HG02981 (cell line): ENCODE results near the gene RAMACL.
"Not testable (repeated sequence)": the region's sequence is repeated elsewhere in the genome, so short reads cannot be mapped to it uniquely, and the experiment has no call there.

Experiments
- ATAC-seq: cut with Tn5 transposase; IDR thresholded peaks from one replicate; pipeline ENCODE4 v1.9.1; 2021; ENCODE audit warnings: mild to moderate bottlenecking, moderate library complexity; ENCODE audit not compliant: unreplicated experiment

Gene RAMACL

DNA sequence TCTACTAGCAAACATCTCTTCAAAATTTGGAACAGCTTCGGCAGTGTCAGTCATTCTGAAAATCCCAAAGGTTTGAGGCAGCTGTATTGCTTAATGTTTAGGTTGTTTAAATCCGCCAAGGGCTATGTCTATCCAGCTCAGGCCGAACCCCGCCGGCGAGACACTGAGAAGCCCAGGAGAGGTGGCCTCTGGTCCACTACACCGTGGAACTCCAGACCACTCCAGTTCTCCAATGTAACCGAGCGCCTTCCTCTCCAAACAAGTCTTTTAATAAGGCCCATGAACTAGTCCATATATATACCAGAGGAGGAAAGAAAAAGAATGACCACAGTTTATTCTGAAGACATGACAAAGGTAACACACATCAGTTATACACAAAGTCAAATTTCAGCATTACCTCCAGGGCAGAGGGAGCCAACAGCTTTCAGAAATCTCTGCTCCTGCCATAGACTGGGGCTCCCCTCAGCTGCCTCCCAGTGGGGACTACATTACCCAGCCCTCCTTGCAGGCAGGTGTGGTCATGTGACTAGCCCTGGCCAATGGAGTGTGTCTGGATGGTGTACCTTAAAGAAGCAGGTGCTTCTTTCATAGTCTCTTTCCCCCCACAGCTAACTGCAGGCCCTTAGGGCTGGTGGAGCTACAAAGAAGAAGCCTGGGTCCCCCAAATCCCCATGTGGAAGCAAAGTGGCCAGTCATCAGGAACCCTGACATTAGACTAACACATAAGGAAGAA lies at the start of gene RAMACL:
Gene RAMACL, minus strand, starts transcription at position 255 of the 733 bp plus-strand sequence. Its CDS starts 201 bp downstream, at position 54.
- ATAC-seq: peak; percentile 67

DNA sequence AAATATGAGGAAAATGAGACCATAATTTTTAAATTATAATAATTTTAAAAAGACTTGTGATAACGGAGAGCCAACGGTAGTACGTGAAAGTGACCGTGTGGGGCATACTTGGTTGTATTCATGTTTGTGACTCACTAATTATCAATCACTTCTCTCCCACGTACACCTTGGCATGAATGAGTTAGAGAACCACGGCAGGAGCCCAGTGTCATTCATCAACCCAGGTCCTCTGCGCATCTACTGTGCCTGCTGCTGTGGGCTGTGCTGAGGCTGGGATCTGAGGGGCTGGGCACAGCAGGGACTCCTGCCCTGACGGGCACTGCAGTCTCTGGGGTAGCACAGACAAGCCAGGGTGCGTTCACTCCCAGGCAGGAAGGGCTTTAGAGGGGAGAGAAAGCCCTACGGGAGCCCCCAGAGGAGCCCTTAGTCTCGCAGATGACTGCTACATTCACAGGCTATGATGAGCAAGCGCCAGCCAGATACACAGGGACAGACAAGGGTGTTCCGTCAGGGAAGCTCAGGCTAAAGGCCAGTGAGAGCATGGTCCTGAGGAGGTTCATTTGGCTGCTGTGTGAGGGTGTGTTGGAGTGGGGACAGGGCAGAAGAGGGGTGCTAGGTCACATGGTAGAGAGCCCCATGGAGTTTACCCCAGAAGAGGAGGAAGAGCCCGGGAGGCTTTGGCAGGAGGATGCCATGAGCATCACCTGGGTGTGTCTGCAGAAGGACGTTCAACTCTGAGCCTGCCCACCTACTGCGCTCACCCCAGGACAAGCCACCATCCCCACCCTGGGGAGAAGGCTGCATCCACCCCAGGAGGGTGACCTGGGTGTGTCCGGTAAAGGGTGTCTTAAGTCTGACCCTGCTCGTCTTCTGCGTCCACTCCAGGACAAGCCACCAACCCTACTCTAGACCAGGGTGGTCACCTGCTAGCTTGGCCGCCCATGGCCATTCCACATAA lies 48.8 kb upstream of the RAMACL start:
- ATAC-seq: no peak

DNA sequence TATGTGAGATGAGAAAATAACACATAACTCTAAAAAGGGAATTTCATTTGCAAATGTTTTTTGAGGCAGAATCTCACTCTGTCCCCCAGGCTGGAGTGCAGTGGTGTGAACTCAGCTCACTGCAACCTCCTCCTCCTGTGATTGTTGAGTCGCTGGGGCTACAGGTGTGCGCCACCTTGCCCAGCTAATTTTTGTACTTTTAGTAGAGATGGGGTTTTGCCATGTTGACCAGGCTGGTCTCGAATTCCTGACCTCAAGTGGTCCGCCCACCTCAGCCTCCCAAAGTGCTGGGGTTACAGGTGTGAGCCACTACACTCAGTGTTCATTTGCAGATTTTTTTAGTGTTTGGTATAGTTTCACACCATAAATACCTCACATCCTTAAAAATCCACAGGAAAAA lies 48.1 kb upstream of the RAMACL start:
- not testable (repeated sequence) for ATAC-seq

DNA sequence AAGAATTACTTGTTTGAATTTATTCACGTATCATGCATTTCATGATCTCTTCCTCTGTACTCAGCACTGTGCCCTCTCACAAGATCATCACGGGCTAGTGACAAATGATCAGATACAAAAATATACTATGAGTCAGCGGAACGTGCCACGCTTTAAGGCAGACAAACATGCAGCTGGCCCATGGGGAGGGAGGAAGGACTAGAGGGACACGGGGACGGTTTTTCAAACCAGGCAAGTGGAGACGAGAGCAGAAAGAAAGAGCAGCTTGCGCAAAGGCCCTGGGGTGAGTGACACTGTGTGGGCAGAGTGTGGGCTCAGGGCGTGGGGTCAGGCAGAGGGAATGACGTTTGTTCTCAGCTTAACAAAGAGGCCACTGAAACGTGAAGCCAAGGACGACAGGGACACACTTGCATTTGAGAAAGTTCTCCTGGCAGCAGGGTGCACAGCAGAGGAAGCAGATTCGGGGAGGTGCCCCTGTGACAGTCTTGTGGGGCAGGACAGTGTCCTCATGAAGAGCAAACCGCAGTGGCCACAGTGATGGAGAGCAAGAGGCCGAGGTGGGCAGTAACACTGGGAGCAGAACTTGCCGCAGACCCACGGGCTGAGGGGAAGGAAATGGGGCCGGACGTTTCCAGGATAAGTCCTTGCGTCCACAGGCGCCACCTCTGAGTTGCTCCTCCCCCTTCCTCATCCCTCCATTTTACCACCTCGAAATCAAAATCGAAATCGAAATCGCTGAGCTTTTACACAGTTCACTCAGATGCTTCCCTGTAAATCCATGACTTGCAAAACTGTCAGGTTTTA lies 47.5 kb upstream of the RAMACL start:
- ATAC-seq: no peak

DNA sequence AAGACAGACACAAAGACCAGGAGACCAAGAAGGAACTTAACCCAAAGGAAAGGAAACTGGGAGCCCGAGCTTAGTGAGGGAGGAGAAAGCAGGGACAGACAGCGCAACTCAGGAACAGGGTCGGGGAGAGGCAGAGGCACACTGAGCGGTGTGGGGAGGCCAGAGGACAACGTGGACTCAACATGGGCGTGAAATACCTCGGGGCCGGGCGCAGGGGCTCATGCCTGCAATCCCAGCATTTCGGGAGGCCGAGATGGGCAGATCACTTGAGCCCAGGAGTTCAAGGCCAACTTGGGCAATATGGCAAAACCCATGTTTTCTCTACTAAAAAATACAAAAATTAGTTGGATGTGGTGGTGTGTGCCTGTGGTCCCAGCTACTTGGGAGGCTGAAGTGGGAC lies 46.3 kb upstream of the RAMACL start:
- no peak for ATAC-seq

DNA sequence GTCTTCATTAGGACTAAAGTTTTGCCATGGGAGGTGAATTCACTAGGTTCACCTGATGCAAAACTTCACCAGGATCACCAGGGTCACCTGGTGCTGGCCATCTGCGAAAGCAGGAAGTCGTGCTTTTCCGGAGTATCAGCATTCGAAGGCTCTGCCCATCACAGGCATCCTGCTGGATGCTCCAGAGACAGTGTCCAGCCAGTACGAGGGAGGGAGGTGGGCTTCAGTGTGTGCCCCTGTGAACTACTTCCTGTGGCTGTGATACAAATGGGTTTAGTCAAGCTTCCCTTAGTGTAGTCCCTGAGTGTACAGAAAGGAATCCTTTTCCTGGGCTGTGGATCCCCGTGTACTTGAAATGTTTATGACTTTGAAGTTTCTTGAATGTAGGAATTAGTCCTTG lies 44.0 kb upstream of the RAMACL start:
- ATAC-seq: no peak

DNA sequence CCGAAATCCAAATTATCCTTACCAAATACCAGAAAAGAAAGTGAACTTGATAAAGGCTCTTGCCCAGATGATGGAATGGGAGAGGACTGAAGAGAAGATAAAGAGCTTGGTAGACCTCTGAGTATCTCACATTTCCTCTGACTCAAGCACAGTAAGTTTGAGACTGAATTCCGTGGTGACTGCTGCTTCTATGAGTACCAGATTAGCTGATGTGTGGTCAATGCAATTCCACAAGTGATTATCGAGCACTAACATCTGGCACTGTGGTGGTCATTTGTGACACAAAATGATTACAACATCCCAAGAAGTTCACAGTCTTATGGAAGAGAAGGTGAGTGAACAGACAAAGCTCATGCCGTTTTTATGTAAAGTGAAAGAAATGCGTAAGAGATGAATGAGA lies 43.1 kb upstream of the RAMACL start:
- no peak for ATAC-seq

DNA sequence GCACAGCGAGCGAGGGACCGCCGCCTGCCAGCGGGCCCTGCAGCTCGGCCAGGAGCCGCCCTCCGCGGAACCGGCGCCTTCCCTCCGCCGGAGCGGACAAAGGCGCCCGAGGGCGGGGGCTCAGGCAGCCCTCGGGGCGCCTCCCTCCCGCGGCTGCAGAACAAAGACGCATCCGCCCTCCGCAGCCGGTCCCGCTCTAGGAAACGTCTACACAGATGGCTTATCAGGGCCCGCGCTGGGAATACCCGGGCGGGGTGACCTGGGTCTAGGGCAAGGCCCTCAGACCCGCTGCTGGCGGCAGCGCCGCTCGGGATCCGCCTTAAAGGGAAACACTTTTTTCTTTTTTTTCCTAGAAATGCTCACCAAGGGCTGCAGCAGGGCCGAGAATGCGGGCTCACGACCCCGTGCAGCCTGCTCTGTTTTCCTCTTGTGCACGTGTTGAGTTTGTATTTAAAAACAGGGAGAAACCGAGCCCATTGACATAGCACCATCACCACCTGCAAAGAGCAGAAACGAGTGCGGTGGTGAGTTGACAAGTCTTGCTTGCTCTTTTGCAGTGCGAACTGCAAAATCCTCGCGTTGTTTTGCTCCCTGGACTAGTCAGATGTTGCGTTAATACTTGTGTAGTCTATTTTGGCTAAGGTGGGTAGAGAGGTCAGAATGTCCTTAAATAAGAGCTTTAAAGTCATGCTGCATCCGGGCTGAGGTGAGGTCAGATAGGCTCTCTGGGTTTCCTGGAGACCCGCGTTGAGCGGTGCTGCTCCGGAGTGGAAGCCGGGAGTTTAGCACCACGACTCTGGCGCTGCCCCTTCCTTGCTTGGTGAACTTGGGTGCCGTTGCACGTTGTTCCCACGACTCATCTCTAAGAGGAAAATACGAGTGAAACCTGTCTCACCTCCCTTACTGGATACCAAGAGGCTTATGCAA lies 41.7 kb upstream of the RAMACL start:
- peak; percentile 22 for ATAC-seq

DNA sequence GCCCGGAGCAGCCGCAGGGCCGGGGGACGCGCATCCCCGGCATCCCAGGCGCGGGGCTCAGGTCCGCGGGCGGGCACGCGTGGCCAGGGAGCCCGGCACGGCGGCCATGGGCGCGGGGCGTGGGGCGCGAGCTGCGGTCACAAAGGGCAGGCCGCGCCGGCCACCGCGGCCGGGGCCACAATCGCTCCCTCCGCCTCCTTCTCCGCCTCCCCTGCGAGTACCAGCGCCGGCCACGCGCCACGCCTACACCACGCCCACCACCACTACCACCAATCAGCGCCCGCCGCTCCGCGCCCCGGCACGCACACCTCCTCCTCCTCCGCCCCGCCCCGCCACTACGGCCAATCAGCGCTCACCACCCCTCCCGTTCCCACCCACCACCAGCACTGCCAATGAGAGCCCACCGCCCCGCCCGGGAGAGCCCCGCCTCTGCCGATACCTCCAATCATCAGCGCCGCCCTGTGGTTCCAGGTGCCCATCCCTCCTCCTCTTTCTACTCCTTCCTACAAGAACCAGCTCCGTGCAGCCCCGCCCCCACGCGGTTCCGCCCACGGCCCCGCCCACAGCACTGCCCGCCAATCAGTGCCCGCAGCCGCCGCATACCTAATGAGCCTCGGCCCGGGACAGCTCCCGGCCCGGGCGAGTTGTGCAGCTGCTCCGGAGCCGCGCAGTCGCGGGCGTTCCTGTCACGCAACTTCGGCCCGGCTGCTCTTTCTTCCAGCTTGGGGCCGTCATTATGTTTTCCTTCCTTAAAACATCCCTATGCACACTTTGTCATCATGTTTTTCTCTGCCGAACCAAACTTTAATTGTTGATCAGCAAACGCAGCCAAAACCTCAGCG lies 40.8 kb upstream of the RAMACL start, which contains the start of gene RPS6KA2:
Gene RPS6KA2, minus strand, starts transcription at position 219 of the 842 bp plus-strand sequence. CDS start 232 bp downstream, outside the sequence.
- ATAC-seq: peak; percentile 90

DNA sequence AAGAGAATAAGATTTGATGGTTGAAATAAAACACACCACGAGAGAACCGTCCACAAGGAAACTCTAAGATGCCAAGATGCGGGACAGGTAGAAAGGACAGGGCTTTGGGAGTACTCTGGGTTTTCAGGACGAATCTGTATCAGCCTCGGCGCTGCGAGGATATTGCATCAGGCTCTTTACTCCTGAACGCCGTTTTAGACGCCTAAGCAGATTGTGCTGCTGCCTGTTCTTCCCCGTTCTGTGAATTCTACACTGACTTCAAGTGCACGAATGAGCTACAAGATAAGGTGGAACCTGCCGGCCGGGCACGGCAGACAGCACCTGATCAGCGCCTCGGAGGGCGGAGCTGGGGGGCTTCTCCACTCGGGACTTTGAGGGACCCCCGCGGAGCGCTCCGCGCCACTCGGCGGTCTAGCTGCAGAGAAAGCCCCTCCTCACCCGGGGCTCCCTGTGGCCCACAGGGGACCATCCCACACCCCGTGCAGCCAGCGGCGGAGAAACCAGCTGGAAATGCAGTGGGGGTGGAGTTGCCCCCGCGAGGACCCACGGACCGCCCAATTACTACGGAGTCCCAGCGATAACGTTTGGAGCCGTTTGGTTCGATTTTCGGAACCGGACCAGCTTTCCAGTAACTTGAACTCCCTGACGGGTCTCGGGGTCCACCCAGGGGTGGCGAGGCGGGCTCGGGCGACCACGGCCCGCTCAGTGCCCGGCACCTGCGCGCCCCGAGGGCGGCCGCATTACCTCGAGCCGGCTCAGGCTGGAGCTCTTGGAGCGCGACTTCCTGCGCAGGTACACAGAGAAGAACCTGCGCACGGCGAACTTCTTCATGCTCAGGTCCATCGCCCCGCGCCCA lies 39.9 kb upstream of the RAMACL start:
- ATAC-seq: peak; percentile 2

DNA sequence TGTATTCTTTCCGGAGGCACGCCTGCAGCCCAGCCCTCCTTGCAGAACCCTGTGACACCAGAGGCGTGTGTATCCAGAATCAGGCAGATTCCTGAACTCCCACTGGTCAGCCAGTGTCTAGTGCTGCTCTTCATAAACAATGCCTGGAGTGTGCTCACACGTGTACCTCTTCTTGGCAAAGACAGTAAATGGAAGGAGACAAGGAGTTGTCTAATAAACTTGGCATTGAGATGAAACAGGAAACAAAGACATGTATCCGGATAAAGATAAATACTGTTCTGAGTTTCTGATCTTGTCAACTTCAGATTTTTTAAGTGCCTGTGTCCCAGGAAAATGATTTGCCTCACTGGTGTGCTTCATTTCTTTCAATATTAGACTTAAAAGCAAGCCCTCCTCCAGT lies 38.9 kb upstream of the RAMACL start:
- ATAC-seq: no peak

DNA sequence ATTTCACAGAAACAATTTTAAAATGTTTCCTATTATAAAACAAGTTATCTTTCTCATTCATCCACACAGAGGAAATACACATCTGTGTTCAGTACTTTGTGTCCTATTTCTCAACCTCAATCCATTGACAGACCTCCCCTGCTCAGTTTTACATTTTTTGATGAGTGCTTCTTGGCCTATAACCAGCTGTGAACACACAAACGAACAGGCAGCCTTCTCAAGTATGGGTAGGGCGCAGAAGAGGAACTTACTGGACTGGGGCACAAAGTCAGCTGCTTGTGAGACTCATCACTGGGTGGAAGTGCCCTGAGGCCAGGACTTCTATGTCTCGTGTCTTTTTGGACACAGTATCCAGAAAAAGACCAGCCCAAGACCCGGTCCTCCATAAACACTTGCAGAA lies 37.8 kb upstream of the RAMACL start:
- ATAC-seq: no peak

DNA sequence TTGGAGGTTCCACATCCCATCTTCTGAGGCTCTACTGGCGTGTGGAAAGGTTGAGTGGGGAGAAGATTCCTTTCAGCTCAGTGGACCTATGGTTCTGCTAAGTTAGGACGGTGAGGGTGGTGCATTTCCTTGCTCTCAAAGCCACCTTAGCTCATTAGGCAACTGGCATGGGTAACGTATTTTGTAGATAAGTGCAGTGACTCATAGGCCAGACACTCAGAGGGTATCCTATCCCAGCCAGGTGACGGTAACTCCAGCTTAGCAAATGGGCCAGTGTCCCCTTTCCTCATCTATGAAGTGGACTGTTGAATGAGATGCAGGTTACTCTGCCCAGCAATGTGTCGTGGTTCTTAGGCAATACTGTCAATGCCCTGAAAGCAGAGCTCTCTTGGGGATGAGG lies 36.8 kb upstream of the RAMACL start:
- no peak for ATAC-seq

DNA sequence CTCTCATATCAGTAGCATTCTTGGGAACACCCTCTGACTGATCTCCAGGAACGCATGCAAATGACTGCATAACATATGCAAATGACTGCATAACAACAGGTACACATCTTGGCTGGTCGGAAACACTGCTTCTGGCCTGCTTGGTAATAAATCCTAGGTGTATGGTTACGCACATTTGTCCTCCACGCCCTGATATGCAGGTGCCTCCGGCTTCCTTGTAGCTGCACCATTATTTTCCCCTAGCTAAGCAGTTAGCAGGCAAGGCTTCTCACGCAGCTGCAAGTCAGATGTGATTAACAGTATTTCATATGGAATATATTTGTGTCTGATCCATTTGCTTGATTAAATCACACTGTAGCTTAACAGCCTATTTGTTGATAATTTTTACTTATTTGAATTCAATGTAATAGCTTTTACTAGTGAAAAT lies 34.6 kb upstream of the RAMACL start:
- ATAC-seq: no peak

DNA sequence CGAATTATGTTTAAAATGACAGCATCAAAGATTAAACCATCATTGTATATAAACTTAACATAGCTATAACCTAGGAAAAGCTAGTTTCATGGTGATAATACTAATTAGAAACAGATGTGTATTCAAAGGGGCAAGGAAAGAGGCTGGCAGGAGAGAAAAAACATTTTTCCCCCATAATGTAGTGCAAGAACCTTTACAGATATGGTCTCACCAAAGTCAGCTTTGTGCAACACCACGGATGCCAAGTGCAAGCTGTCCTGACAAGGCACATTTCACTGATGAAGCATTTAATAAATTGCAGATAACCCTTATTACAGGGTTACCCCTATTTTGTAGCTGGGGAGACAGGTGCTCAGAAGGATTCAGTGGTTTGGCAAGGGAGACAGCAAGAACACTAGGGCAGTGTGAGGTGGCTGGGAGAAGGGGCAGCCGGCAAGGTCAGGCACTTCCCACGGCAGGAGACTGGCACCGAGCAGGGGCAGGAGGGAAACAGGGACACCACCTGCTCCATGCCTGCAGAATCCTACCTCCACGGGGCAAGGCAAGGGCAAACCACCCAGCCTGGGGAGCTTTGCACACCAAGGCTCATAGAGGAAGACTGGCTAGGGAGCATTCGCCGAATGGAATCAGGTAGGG lies 34.1 kb upstream of the RAMACL start:
- ATAC-seq: no peak

DNA sequence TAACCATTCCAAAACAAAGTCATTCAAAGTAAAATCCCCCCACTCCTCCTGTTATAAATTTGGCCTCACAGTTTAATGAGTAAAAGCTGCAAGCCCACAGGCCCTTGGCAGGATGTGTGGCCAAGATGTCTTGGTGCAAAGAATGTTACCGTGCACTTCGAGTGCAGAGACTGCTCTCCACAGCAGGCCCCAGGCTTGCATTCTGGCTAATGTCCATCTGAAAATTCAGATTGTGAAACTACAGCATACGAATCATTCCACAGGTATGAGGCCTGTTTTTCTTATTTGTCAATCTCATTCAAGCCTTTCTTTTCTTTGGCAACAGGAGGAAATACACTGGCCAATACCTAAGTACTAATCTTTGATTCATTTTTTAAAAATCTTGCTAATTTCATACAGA lies 33.4 kb upstream of the RAMACL start:
- no peak for ATAC-seq

DNA sequence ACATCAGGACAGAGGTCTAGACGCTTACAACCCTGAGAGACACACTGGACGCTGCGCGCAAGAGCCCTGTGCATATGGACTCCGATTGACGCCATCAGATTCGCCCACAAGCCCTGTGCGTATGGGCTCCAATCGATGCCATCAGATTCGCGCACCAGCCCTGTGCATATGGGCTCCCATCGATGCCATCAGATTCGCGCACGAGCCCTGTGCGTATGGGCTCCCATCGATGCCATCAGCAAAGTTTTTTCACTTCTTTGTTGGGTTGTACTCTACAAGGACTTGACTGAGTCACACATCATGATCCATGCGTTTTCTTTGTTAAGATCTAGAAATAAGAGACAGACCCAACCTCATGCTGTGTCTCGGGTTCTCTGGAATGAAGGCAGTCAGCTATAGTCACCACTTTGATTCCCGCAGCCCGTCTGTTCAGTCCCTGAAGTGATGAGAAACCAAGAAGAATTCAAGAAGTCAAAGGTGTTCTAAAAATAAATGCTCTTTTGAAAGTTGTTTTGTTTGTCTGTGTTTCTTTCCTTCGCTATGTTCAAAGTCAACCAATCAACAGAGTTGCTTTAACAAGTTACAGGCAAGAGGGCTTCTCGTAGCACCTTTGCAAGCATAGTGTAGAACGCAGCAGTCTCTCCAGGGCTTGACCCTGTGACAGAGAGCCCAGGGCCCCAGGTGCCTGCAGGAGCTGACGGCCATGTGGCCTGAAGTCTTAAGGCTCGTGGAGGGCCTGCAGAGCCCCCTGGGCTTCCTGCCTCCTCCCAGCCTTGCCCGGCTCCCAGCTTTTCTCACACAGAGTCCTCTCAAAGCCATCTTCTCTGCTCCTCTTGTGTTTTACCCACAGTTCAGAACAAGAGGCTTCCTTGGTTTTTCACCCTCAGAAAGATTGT lies 32.6 kb upstream of the RAMACL start:
- ATAC-seq: no peak
